DMS 273 (cell line): ENCODE measurements around the gene ADAM15.

Experiments
- DNase-seq: peaks from one replicate; lab custom pipeline; 2025; ENCODE audit not compliant: unreplicated experiment; lab: John Stamatoyannopoulos, UW

The ADAM15 gene

DNA sequence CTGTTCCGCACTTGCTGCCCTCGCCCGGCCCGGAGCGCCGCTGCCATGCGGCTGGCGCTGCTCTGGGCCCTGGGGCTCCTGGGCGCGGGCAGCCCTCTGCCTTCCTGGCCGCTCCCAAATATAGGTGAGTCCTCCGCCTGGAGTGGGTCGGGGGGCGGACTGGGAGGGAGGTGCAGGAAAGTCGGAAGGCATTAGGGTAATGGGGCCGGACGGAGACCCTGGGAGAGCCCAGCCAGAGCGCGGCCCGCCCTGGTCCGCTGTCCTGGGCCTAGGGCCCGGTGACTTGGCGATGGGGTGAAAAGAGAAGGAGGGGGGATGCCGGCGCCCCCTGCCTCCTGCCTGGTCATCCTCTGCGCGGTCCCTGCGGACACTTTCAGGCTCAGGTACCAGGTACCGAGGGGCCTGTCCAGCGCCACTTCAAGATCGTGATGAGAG is 243 bp downstream of the ADAM15 start:
- no peak for DNase-seq

DNA sequence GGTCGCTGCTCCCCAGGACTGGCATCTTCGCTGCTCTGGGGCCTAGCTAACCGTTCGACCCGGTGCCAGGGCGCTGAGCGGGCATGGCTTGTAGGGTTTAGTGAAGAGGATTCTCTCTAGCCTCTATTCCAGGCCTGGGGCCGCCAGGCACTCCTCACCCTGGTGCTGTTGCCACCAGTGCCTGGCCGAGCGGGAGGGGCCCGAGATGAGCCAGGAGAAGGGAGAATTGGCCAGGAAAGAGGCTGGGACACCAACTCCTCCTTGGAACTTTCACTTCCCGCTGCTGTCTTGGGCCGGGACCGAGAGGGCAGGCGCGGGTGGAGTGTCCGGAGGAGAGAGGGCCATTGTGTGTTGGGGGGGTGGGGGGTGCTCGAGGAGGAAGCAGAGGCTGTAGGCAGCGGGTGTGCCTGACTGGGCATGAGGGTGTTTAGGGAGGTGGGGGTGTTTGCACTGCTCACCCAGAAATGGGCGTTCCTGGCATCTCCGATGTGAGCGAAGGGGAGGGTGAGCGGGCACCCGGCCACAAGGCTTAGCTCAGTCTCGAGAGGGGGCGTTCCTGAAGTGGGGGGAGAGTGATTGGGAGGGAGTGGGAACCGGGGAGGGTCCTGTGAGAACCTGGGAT is 772 bp downstream of the ADAM15 start:
- DNase-seq = peak; percentile 69

DNA sequence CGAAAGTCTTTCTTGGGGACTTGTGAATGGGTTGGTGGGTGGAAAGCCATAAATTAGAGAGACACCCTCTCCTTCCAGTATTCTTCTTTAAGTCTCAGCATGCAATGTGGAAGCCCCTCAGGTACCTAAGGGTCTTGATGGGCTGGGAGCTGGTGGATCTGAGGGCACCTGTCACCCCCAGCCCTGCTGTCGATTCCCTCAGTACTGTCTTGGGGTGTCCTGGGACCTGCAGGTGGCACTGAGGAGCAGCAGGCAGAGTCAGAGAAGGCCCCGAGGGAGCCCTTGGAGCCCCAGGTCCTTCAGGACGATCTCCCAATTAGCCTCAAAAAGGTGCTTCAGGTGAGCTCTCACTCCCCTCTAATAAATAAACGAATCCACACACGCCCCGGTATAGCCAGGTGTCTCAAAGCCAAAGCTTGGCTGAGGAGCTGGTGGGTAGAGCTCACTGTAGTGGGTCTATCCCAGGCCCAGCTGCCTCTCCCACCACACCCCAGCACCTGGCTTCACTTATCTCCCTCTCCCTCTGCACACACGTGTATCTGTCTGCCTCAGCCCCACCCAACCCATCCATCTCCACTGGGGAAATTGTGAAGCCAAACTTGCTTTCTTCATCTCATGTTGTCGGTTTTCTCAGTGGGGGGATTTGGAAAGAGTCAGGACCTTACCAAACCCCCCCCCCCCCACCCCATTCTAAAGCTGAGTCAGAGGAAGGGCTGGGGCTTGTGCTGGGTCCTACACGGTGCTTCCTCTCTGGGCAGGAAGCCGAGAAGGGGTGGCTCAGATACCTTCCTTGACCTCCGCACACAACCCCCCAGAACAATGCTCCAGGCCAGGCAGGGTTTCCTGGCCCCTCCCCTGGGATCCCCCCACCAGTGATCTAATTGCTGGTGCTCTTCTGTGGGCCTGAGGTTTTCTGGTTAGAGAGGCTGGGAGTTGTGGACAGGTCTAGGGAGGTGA is 1.6 kb downstream of the ADAM15 start:
- DNase-seq = no peak

DNA sequence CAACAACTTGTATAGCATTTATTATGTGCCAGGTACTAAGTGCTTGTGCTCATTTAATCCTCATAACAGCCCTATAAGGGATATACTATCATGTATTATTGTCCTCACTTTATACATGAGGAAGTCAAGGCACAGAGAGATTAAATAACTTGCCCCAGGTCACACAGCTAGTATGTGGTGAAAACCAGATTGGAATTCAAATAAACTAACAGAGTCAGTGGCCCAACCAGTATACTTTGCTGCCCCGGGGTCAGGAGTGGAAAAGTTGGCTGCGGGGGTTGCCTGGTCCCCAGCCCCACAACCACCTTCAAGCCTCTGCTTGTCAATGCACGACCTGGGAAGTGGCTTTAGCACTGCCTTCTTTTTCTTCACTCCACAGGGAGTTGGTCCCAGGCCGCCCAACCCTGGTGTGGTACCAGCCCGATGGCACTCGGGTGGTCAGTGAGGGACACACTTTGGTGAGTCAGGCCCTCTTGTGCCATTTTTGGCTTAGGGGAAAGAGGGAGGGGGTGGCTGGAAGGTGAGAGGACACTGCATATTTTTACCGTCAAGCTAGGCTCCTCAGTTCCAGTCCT is 2.5 kb downstream of the ADAM15 start:
- no peak for DNase-seq

DNA sequence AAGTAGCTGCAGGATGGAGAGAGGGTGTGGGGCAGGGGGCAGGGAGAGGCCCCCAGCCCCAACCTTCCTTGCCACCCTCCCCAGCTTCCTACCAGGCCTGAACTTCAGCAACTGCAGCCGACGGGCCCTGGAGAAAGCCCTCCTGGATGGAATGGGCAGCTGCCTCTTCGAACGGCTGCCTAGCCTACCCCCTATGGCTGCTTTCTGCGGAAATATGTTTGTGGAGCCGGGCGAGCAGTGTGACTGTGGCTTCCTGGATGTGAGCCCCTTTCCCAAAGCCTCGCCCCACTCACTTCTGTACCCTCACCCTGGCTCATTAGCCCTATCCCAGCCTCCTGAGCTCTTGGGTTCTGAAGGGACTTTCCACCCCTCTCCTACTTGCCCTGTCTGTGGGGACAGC is 6.0 kb downstream of the ADAM15 start:
- no peak for DNase-seq

DNA sequence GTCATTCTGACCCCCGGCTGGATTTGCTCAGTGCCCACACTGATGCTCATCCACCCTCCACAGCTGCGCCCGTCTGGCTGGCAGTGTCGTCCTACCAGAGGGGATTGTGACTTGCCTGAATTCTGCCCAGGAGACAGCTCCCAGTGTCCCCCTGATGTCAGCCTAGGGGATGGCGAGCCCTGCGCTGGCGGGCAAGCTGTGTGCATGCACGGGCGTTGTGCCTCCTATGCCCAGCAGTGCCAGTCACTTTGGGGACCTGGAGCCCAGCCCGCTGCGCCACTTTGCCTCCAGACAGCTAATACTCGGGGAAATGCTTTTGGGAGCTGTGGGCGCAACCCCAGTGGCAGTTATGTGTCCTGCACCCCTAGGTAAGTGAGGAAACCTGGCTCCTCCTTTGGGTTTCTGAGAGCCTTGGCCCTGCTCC is 6.7 kb downstream of the ADAM15 start:
- DNase-seq = no peak

DNA sequence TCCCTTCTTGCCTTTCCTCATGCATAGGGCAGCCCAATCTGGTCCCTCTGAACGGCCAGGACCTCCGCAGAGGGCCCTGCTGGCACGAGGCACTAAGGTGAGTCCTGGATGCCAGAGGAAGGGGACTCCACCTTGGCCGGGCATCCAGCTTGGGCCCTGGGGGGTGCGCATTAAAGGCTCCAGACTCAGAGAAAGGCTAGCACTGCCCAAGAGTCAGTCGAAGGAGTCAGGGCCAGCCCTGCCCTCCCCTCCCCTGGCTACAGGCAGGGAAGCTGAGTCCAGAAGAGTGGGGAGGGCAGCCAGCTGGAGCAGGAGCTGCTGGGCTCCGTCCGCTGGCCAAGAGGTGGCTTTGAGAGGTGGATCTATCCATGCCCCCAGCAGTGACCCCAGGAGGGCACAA is 9.6 kb downstream of the ADAM15 start:
- no peak for DNase-seq

DNA sequence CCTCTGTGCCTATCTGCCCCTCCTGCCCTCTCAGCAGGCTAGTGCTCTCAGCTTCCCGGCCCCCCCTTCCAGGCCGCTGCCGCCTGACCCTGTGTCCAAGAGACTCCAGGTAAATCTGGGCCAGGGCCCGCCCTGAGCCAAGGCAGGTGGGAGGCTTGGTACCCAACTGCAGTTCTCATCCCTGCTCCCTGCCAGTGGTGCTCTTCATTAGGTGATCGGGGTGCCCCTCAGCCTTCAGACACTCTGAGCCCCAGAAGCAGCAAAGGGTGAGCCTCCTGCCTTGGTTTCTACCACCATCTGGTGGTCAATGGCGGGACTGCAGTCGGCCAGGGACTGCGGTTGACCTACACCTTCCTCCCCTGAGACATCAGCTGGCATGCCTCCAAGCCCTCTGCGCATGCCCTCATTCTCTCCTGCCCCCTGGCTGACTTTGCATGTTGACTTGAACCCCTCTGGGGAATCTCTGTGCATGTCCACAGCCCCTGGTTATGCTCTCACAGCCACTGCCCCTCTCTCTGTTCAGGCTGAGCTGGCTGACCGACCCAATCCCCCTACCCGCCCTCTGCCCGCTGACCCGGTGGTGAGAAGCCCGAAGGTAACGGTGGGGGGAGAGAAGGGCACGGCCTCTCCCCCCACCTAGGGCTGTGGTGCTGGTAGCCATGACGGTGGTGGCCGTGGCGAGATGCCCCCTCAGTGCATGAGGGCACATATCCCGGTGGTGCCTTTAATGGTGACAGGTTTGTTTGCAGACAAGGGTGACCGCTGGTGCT is 10.4 kb downstream of the ADAM15 start:
- peak; percentile 96 for DNase-seq

DNA sequence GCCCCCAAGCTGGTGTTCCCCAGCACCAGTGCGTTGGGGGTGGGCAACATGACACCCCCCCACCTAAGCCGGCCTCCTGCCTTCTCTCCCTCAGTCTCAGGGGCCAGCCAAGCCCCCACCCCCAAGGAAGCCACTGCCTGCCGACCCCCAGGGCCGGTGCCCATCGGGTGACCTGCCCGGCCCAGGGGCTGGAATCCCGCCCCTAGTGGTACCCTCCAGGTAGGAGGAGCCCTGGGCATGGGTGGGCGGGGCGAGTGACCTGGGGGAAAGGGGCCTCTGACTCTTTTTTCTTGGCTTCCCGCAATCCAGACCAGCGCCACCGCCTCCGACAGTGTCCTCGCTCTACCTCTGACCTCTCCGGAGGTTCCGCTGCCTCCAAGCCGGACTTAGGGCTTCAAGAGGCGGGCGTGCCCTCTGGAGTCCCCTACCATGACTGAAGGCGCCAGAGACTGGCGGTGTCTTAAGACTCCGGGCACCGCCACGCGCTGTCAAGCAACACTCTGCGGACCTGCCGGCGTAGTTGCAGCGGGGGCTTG is 11.1 kb downstream of the ADAM15 start:
- DNase-seq = peak; percentile 60

DNA sequence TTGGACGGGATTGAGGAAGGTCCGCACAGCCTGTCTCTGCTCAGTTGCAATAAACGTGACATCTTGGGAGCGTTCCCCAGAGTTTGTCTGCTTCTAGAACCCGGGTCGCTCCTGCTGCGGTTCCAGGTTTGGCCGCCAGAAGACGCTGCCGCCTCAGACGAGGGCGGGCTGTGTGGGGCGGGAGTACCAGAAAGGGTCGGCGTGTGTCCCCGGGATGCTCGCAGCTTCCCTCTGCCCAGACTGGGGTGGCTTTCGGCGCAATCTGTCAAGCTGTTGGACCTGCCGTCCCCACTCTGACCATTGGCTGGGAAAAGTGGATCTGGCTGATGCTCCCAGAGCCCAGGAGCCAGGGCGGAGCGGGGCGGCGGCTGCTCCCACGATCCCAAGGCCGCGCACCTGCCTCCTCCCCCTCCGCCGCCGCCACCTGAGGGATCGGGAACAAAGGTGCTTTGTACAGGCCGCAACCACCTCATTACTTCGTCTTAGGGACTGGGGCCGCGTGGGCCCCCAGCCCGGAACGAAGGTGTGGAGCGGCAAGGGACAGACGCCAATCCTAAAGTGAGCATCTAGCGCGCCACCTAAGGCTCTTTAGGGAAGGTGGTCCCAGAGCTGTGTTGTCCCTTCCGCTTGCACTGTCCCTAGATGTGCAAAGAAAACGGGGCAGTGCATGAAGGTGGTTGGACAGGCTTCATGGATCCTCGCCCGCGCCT is 11.7 kb downstream of the ADAM15 start:
- DNase-seq = peak; percentile 90

DNA sequence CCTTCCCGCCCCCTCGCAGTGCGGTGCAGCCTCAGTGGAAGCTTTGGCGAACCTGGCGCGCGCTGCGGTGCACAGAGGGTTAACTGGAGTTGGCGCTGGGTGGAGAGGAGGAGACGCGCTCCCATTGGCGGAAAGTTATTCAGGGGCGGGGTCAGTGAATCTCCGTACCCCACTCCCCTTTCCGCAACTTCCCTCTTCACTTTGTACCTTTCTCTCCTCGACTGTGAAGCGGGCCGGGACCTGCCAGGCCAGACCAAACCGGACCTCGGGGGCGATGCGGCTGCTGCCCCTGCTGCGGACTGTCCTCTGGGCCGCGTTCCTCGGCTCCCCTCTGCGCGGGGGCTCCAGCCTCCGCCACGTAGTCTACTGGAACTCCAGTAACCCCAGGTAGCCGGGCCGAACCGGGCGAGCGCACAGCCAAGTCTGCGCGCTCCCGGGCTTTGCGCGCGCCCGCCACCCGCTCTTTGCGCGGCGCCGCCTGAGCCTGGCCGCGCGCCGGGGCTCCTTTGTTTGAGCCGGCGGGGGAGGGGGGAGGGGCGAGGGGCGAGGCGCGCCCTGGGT is 12.5 kb downstream of the ADAM15 start, which contains the start of gene EFNA4:
Gene EFNA4, plus strand, starts transcription at position 191 of the 561 bp plus-strand sequence. Its CDS starts 84 bp downstream, at position 275.
- peak; percentile 94 for DNase-seq

DNA sequence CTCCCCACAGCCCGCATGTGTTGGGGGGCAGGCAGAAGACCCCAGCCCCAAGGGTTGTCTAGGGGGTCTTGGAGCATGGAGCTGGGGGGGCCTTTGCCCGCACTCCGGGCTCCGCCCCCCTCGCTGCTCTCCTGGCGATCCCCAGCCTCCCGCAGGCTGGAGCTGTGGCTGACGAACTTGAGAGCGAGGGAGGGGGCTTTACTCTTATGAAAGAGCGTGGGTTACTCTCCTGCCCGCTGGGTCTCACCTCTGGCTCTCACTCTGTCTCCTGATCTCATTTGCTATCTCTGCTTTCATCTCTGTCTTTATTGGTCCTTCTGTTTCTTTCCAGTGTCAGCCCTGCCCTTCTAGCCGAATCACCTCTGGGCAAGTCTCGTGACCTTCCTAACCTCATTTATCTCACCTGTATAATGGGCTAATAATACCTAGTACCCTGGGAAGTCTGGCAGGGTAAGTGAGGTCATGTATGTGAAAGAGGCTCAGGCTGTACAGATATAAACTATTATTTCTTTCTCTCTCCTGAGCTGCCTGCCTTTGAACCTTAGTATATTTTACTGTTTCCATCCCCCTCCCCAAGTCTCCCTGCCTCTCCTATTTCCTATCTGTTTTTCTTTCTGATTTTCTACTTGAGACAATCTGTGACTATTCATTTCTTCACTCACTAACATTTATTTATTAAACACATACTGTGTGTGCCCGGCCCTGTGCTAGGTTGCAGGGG is 13.2 kb downstream of the ADAM15 start:
- peak; percentile 82 for DNase-seq

DNA sequence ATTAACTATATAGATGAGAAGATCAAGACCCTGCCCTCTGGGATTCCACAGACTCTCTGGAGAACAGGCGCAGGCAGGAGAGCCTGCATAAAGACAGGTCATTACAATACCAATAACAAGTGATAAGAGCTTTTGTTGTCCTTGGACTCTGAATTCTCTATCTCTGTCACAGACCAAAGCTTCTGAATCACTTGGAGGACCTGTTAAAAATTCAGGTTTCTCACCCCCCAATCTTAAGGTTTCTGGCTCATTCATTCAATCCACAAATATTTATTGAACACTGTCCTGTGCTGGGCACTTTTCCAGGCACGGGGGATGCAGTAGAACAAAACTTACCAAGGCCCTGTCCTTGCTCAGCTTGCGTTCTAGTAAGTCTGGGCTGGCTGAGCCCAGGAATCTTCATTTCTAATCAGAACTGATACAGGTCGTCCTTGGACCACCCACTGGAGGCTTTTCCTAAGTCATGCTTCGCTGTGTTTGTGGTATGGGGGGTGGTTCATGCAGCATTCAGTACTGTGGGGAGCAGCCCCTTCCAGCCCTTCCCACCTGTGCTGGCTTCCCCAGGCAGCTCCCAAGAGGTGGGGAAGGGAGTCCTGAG is 13.8 kb downstream of the ADAM15 start:
- DNase-seq = no peak

DNA sequence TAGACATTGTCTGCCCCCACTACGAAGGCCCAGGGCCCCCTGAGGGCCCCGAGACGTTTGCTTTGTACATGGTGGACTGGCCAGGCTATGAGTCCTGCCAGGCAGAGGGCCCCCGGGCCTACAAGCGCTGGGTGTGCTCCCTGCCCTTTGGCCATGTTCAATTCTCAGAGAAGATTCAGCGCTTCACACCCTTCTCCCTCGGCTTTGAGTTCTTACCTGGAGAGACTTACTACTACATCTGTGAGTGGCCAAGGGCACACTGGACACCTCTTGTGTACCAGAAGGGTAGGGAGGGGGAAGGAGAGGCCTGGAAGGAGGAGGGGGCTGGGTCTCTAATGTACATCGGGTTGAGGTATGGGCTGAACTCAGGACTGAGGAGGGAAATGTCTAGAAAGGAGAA is 15.7 kb downstream of the ADAM15 start:
- no peak for DNase-seq

DNA sequence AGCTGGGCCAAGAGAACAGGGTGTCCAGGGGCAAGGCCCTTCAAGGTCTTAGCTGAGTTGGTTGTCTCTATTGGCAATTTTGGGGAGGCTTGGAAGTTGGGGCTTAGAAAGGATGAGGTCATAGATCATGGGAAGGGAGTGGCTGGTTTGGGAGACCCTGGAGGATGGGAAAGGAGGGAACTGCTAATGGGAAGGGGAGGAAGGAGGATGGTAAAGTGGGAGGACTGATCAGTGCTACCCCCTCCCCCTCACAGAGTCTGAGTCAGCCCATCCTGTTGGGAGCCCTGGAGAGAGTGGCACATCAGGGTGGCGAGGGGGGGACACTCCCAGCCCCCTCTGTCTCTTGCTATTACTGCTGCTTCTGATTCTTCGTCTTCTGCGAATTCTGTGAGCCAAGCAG is 17.5 kb downstream of the ADAM15 start:
- no peak for DNase-seq

DNA sequence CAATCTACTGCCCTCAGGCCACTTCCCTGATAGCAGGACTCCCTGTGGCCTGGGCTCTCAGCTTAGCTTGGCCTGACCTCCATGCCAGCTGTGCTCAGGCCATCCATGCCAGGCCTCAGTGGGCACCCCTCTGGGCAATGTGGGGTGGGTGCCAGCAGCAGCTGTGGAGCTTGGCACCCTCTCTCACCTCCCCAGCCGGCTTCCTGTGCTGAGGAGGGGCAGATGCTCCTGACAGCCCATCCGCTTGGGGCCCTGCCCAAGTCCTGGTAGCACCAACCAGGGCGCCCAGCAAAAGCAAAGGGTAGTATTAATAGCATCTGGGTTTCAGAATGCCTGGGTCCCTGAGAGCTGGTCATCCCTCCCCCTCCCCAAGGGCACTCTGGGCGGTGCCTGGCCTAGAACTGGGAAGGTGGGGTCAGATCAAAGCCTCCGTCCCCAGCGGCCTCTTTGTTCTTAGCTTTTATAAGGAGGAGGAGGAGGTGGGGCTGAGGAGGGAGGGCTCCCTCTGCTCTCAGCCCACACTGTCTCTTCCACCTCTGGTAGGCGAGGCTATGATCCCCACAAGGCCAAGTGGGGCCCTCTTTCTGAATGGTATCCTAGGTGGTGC is 18.5 kb downstream of the ADAM15 start:
- DNase-seq = peak; percentile 80

DNA sequence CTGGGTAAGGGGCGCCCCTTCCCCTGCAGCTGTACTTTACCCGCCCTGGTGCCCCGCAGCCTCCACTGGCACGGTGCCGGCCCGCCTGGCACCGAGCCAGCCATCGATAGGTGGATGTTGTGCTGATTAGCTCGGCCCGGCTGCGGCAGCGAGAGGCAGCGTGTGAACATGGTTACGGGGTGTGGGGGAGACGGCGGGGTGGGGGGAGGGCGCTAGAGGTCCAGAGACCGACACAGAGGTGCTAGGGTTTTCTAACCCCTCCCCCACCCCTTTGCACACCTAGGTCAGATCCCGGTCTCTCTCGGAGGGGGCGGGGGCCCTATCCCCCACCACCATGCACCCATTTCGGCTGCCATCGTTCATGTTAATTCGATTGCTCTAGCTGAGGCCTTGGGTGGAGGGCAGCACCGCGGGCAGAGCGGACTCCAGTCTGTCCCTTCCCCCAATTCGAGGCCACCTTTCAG is 19.1 kb downstream of the ADAM15 start:
- DNase-seq = no peak
